Astrocyte (in vitro differentiated cells and primary cell): ENCODE results near the gene METTL1. TPM values are rescaled to one million over a fixed set of nuclear protein-coding genes. Genes with fewer than 3 reads are reported as not detected.

ENCODE experiments used
- DNase-seq: peaks from one replicate; pipeline ENCODE4 v3.0.0-alpha.2; 2010; ENCODE audit warnings: low read depth
- FAIRE-seq: peaks from 2 replicates; lab custom pipeline; 2011; peaks lifted over from hg19 to GRCh38; lab: Jason Lieb, UNC
- H2AFZ ChIP-seq: 2 replicates; pipeline ENCODE4 v1.6.0; 2012; ENCODE audit warnings: low read depth, low read length, inconsistent platforms
- H3K27ac ChIP-seq: 2 replicates; pipeline ENCODE4 v1.5.1; 2011; ENCODE audit warnings: low read depth, low read length, inconsistent platforms
- H3K27me3 ChIP-seq: 2 replicates; pipeline ENCODE4 v1.6.0; 2011; ENCODE audit warnings: low read length, inconsistent platforms; ENCODE audit not compliant: insufficient read depth
- H3K36me3 ChIP-seq: 2 replicates; pipeline ENCODE4 v1.5.1; 2011; ENCODE audit warnings: low read length, inconsistent platforms; ENCODE audit not compliant: insufficient read depth
- H3K4me1 ChIP-seq: 2 replicates; pipeline ENCODE4 v1.5.1; 2011; ENCODE audit warnings: low read length, inconsistent platforms; ENCODE audit not compliant: insufficient read depth
- H3K4me2 ChIP-seq: 2 replicates; pipeline ENCODE4 v1.6.0; 2012; ENCODE audit warnings: low read length, inconsistent platforms
- H3K4me3 ChIP-seq: 2 replicates; pipeline ENCODE4 v1.5.1; 2011; ENCODE audit warnings: low read depth, mild to moderate bottlenecking, low read length, inconsistent platforms; ENCODE audit not compliant: insufficient read depth
- H3K79me2 ChIP-seq: 2 replicates; pipeline ENCODE4 v1.6.0; 2012; ENCODE audit warnings: mild to moderate bottlenecking, low read length, inconsistent platforms; ENCODE audit not compliant: insufficient read depth
- H3K9ac ChIP-seq: 2 replicates; pipeline ENCODE4 v1.6.0; 2012; ENCODE audit warnings: mild to moderate bottlenecking, low read length, inconsistent platforms
- H3K9me3 ChIP-seq: 2 replicates; pipeline ENCODE4 v1.5.1; 2012; ENCODE audit warnings: low read depth, mild to moderate bottlenecking, low read length, inconsistent platforms; ENCODE audit not compliant: insufficient read depth
- H4K20me1 ChIP-seq: 2 replicates; pipeline ENCODE4 v1.6.0; 2012; ENCODE audit warnings: low read length, inconsistent platforms; ENCODE audit not compliant: insufficient read depth
- H3K27ac Mint-ChIP-seq: one replicate; pipeline ENCODE4 v1.8.0; 2021; ENCODE audit warnings: mild to moderate bottlenecking, mixed read lengths; ENCODE audit not compliant: unreplicated experiment
- H3K27me3 Mint-ChIP-seq: one replicate; pipeline ENCODE4 v1.8.0; 2021; ENCODE audit warnings: low read depth, mixed read lengths; ENCODE audit not compliant: unreplicated experiment
- H3K36me3 Mint-ChIP-seq: one replicate; pipeline ENCODE4 v1.8.0; 2021; ENCODE audit warnings: low read depth, mixed read lengths; ENCODE audit not compliant: unreplicated experiment
- H3K4me1 Mint-ChIP-seq: one replicate; pipeline ENCODE4 v1.8.0; 2021; ENCODE audit warnings: low read depth, mixed read lengths; ENCODE audit not compliant: unreplicated experiment
- H3K4me3 Mint-ChIP-seq: one replicate; pipeline ENCODE4 v1.8.0; 2021; ENCODE audit warnings: mild to moderate bottlenecking, moderate library complexity, mixed read lengths; ENCODE audit not compliant: unreplicated experiment
- H3K9me3 Mint-ChIP-seq: one replicate; pipeline ENCODE4 v1.8.0; 2021; ENCODE audit warnings: mild to moderate bottlenecking, mixed read lengths; ENCODE audit not compliant: unreplicated experiment
- EZH2 ChIP-seq: IDR thresholded peaks from 2 replicates; pipeline ENCODE4 v1.6.1; 2012; ENCODE audit warnings: mild to moderate bottlenecking, low read length, inconsistent platforms; ENCODE audit not compliant: insufficient read depth
- total RNA-seq: library from RNA; stranded (reverse); gene quantifications from 2 replicates; pipeline ENCODE4 v1.2.1, GENCODE V29; 2021
- TF ChIP-seq, protein P1 (sequence below): IDR thresholded peaks from 2 replicates; pipeline ENCODE4 v1.5.1; 2011; ENCODE audit warnings: low read depth, mild to moderate bottlenecking, inconsistent platforms, low read length, moderate library complexity; ENCODE audit not compliant: insufficient read depth

The METTL1 gene
- total RNA-seq, 1 donor from 2014 or later = 21.1 TPM

DNA sequence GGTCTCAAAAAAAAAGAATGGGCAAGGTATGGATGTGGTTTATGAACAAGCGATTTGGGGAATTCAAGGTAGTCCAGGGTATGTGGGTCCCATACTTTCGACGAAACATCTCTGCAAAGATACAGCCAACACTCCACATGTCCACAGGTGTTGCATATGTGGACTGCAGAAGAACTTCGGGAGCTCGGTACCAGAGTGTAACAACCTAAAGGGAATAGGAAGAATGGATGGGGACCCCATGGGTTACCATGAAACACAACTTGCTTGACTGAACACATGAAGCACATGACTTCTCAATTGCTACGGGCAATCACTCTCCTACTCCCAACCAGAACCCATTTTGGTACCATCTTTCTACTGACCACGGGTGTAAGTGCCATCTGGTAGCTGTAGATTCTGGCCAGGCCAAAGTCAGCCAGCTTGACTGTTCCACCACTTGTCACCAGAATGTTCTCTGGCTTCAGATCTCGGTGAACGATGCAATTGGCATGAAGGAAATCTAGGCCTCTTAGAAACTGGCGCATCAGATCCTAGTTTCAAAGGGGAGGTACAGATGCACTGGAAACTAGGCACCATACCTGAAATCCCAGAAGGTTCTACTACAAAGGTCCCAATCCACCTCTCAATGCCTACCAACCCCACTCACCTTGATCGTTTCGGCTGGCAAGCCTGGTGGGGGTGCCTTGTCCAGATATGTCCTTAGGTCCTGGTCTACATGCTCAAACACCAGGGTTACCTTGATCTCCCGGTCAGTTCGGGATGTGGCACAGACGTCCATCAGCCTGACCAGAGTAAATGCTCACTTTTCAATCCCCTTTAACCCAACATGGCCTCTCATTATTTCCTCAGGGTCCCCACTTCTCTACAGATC, 21.1 kb downstream of the METTL1 start:
- peaks cover 6% of the 10 kb centered on the region for H3K27me3 ChIP-seq
- H3K4me3 Mint-ChIP-seq = peak overlapping the region; percentile 91
- FAIRE-seq = no peak
- DNase-seq = no peak
- no peaks in the 10 kb centered on the region for H3K9me3 ChIP-seq
- H3K36me3 ChIP-seq = peaks cover 31% of the 10 kb centered on the region
- peak overlapping the region; percentile 95 for H3K4me2 ChIP-seq
- no peak overlapping the region for H2AFZ ChIP-seq
- H3K9ac ChIP-seq = peak overlapping the region; percentile 97
- H3K27ac Mint-ChIP-seq = peak overlapping the region; percentile 94
- H3K4me1 Mint-ChIP-seq = peaks cover 26% of the 10 kb centered on the region
- no peaks in the 10 kb centered on the region for H3K9me3 Mint-ChIP-seq
- peaks cover 13% of the 10 kb centered on the region for H4K20me1 ChIP-seq
- H3K4me1 ChIP-seq = peaks cover 23% of the 10 kb centered on the region
- TF ChIP-seq EZH2 = no peak
- TF ChIP-seq, protein P1, sequence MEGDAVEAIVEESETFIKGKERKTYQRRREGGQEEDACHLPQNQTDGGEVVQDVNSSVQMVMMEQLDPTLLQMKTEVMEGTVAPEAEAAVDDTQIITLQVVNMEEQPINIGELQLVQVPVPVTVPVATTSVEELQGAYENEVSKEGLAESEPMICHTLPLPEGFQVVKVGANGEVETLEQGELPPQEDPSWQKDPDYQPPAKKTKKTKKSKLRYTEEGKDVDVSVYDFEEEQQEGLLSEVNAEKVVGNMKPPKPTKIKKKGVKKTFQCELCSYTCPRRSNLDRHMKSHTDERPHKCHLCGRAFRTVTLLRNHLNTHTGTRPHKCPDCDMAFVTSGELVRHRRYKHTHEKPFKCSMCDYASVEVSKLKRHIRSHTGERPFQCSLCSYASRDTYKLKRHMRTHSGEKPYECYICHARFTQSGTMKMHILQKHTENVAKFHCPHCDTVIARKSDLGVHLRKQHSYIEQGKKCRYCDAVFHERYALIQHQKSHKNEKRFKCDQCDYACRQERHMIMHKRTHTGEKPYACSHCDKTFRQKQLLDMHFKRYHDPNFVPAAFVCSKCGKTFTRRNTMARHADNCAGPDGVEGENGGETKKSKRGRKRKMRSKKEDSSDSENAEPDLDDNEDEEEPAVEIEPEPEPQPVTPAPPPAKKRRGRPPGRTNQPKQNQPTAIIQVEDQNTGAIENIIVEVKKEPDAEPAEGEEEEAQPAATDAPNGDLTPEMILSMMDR = no peak
- H3K4me3 ChIP-seq = peak overlapping the region; percentile 76
- peaks cover 37% of the 10 kb centered on the region for H3K36me3 Mint-ChIP-seq
- H3K27me3 Mint-ChIP-seq = no peaks in the 10 kb centered on the region
- peaks cover 34% of the 10 kb centered on the region for H3K79me2 ChIP-seq
- H3K27ac ChIP-seq = peak overlapping the region; percentile 95

DNA sequence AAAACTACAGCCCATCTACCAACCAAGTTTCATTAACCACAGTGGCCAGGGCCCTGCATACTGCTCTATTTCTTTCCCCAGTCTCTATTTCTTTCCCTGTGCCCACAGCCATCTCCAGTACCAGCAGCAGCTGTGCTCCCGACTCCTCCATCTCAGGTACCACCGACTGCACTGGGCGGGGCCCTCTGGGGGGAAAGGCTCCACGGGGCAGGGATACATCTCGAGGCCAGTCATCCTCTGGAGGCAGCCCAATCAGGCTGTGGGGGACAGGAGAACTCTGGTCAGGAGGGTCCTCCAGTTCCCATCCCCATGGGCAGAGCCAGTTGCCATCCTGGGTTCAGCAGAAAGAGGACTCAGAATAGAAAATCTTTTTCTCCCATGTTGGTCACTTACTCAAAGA, 22.8 kb downstream of the METTL1 start:
- no peak overlapping the region for H3K4me2 ChIP-seq
- no peaks in the 10 kb centered on the region for H3K27me3 ChIP-seq
- TF ChIP-seq, protein P1 = no peak
- TF ChIP-seq EZH2 = no peak
- H3K4me3 ChIP-seq = no peak overlapping the region
- no peaks in the 10 kb centered on the region for H3K27me3 Mint-ChIP-seq
- no peak overlapping the region for H3K4me3 Mint-ChIP-seq
- no peaks in the 10 kb centered on the region for H3K9me3 ChIP-seq
- H3K36me3 ChIP-seq = peaks cover 31% of the 10 kb centered on the region
- peaks cover 41% of the 10 kb centered on the region for H3K79me2 ChIP-seq
- no peak overlapping the region for H2AFZ ChIP-seq
- peaks cover 40% of the 10 kb centered on the region for H3K36me3 Mint-ChIP-seq
- H3K9ac ChIP-seq = no peak overlapping the region
- FAIRE-seq (no peak), DNase-seq (no peak)
- peaks cover 23% of the 10 kb centered on the region for H3K4me1 ChIP-seq
- no peak overlapping the region for H3K27ac ChIP-seq
- H3K9me3 Mint-ChIP-seq = no peaks in the 10 kb centered on the region
- peaks cover 25% of the 10 kb centered on the region for H3K4me1 Mint-ChIP-seq
- H3K27ac Mint-ChIP-seq = no peak overlapping the region
- H4K20me1 ChIP-seq = peaks cover 13% of the 10 kb centered on the region

DNA sequence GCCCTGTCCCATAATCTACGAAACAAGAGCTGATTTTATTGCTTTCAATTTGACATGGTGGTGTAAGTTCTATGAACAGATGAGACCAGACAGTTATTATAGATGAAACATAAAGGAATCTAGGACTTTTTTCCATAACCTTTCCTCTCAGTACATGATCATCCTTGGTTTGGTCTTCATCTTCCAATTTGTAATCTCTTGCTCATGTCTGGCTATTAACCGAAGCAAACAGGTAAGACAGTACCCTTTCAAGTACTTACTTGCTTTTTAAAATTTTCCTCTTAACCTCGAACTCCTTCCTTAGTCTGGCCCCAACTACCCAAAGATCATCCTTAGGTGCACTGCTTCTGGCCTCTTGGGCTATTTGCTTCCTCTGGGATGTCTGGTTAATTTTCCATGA, 25.9 kb downstream of the METTL1 start:
- H3K4me3 Mint-ChIP-seq = peak overlapping the region; percentile 95
- H2AFZ ChIP-seq = no peak overlapping the region
- H3K9me3 ChIP-seq = no peaks in the 10 kb centered on the region
- H3K27ac Mint-ChIP-seq = peak overlapping the region; percentile 97
- H3K79me2 ChIP-seq = peaks cover 30% of the 10 kb centered on the region
- peaks cover 38% of the 10 kb centered on the region for H3K36me3 Mint-ChIP-seq
- peak overlapping the region; percentile 77 for H3K4me3 ChIP-seq
- no peak overlapping the region for H3K9ac ChIP-seq
- H4K20me1 ChIP-seq = peaks cover 8% of the 10 kb centered on the region
- H3K36me3 ChIP-seq = peaks cover 31% of the 10 kb centered on the region
- peaks cover 9% of the 10 kb centered on the region for H3K4me1 Mint-ChIP-seq
- H3K27me3 ChIP-seq = peaks cover 8% of the 10 kb centered on the region
- no peak overlapping the region for H3K27ac ChIP-seq
- peak overlapping the region; percentile 97 for H3K4me2 ChIP-seq
- FAIRE-seq (no peak), DNase-seq (no peak)
- peaks cover 4% of the 10 kb centered on the region for H3K27me3 Mint-ChIP-seq
- no peaks in the 10 kb centered on the region for H3K9me3 Mint-ChIP-seq
- peaks cover 12% of the 10 kb centered on the region for H3K4me1 ChIP-seq
- no peak for TF ChIP-seq EZH2
- TF ChIP-seq, protein P1 = no peak
